Activated naive CD4-positive, alpha-beta T cell treated with anti-CD3 and anti-CD28 coated beads for 36 hours (primary cell): ENCODE results near the gene OTOP2. TPM values are rescaled to one million over a fixed set of nuclear protein-coding genes. Genes with fewer than 3 reads are reported as not detected.

Experiments used
- CTCF ChIA-PET: fragments of 350-600 bp; sonication (Branson Sonifier 250); formaldehyde crosslinking; loops from one replicate; lab custom pipeline; 2021; ENCODE audit warnings: antibody characterized with exemption; lab: Charles Lee
- DNase-seq: peaks from one replicate; pipeline ENCODE4 v3.0.0-alpha.2; 2020
- H3K27ac Mint-ChIP-seq: one replicate; pipeline ENCODE4 v1.8.0; 2021; ENCODE audit warnings: mild to moderate bottlenecking, mixed read lengths
- H3K27me3 Mint-ChIP-seq: one replicate; pipeline ENCODE4 v1.8.0; 2021; ENCODE audit warnings: low read depth, mixed read lengths
- H3K36me3 Mint-ChIP-seq: one replicate; pipeline ENCODE4 v1.8.0; 2021; ENCODE audit warnings: low read depth, mixed read lengths
- H3K4me1 Mint-ChIP-seq: one replicate; pipeline ENCODE4 v1.8.0; 2021; ENCODE audit warnings: low read depth, mixed read lengths
- H3K4me3 Mint-ChIP-seq: one replicate; pipeline ENCODE4 v1.8.0; 2021; ENCODE audit warnings: mild to moderate bottlenecking, moderate library complexity, mixed read lengths
- H3K9me3 Mint-ChIP-seq: one replicate; pipeline ENCODE4 v1.8.0; 2021; ENCODE audit warnings: mixed read lengths
- intact Hi-C: fragments of 100-400 bp; cut with micrococcal nuclease; formaldehyde crosslinking; loops from one replicate; pipeline ENCODE4 v1.15.1; 2023
- total RNA-seq, 2 experiments: library from RNA; stranded (reverse); gene quantifications; one replicate each; pipeline ENCODE4 v1.2.3, GENCODE V29; 2021

The OTOP2 gene
- total RNA-seq, 2 experiments from 2014 or later = not detected

DNA sequence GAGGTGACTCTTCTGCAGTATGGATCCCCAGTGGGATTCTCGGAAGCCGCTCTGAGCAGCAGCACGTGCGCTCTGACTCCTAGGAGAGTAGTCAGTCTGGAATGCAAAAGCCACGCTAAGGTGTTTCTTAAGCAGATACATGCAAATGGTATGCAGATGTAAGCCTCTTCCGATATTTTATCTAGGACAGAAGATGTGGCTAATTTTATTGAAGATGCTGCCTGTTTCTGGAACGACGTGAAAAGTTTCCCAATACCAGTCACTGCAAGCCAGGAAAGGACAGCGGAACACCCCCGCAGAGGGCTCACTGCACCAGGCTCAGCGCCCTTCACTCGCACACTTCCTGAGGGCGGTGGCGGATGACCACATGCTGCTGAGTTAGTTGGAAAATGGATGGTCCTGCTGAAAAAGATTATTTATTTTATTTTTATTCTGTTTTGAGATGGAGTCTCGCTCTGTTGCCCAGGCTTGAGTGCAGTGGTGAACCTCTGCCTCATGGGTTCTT lies 40.8 kb upstream of the OTOP2 start:
- intact Hi-C loops = no loop called here
- CTCF ChIA-PET = no interaction called here
- Mint-ChIP-seq H3K36me3 (no peaks in the 10 kb centered on the region), H3K4me1 (no peaks in the 10 kb centered on the region), H3K9me3 (no peaks in the 10 kb centered on the region), H3K4me3 (no peak overlapping the region), H3K27me3 (peaks cover 4% of the 10 kb centered on the region), H3K27ac (no peak overlapping the region)
- DNase-seq = no peak

- Mint-ChIP-seq H3K4me3 (no peak overlapping the region), H3K27ac (no peak overlapping the region), H3K4me1 (no peaks in the 10 kb centered on the region), H3K36me3 (no peaks in the 10 kb centered on the region), H3K27me3 (peaks cover 14% of the 10 kb centered on the region), H3K9me3 (no peaks in the 10 kb centered on the region)
- CTCF ChIA-PET = interaction anchor here (1.3 kb wide), 1 partner anchor 97 kb away, joined by 4 read pairs; no protein-coding TSS in a partner anchor
- no peak for DNase-seq
- intact Hi-C loops = no loop called here
Observed at GRCh38 chr17:74888469-74888868, 35.6 kb upstream of the OTOP2 start.

DNA sequence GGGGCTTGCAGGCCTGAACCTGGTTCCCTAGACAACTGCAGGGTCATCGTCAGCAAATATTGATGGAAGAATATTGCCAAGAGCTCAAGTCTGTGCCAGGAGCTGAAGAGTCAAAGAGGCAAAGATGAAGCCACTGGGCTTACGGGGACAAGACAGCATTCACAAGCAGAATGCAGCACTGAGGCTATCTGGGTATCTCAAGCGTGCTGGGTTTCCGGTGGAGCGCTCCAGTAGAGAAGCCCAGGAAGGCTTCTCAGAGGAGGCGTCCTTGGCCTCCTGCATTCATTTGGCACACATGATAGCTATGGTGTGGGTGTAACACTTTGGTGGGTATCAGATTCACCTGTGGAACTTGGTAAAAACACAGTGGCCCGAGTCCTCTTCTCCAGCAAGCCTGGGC lies 33.5 kb upstream of the OTOP2 start:
- no peak for DNase-seq
- H3K4me1 Mint-ChIP-seq = peaks cover 2% of the 10 kb centered on the region
- CTCF ChIA-PET = interaction anchor here (0.6 to 1.0 kb wide), 2 partner anchors 71 to 165 kb away, joined by 3 to 4 read pairs; no protein-coding TSS in a partner anchor
- peaks cover 27% of the 10 kb centered on the region for H3K27me3 Mint-ChIP-seq
- no peak overlapping the region for H3K4me3 Mint-ChIP-seq
- no peak overlapping the region for H3K27ac Mint-ChIP-seq
- no peaks in the 10 kb centered on the region for H3K36me3 Mint-ChIP-seq
- intact Hi-C loops = no loop called here
- H3K9me3 Mint-ChIP-seq = no peaks in the 10 kb centered on the region

GRCh38 chr17:74892013-74892841 lies 31.8 kb upstream of the OTOP2 start:
- intact Hi-C loops = no loop called here
- Mint-ChIP-seq H3K27me3 (peaks cover 23% of the 10 kb centered on the region), H3K36me3 (no peaks in the 10 kb centered on the region), H3K27ac (no peak overlapping the region), H3K9me3 (no peaks in the 10 kb centered on the region), H3K4me1 (peaks cover 2% of the 10 kb centered on the region), H3K4me3 (no peak overlapping the region)
- CTCF ChIA-PET = no interaction called here
- no peak for DNase-seq

DNA sequence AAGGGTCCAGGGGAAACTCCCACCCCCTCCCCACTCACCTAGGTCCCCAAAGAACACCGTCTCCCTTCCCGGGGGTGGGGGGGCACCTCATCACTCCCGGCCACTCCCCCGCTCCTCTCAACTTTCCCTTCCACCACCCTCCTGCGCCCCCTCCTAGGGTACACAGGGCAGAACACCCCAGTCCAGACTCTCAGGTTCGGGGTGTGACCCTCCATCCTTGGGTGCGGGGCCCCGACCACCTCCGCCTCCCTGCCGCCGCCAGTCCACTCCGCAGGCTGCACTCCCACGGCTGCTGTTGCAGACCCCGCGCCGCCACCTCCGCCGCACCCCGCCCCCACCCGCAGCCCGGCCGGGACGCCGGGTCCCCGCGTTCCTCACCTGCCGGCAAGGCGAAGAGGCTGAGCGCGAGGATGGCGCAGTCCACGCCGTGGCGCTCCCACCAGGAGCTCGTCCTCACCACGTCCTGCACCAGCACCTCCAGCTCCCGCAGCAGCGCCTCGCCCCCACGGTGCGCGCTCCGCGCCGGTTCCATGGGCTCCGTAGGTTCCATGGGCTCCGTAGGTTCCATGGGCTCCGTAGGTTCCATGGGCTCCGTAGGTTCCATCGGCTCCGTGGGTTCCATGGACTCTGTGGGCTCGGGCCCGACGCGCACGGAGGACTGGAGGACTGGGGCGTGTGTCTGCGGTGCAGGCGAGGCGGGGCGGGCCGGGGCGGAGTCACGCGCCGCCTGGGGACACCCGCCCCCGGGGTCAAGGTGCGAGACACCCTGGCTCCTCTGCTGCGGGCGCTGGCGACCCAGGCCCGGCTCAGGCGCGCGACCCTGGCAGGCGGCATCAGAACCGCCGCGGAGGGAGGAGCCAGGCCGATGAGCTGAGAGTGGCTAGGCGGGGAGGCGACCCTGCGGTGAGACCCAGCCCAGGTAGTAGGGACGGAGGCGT lies 30.8 kb upstream of the OTOP2 start, which contains the start of gene FADS6:
Gene FADS6 (minus strand): TSS at position 660 of the 938 bp plus-strand sequence. CDS start 38 bp downstream, at position 622.
- peaks cover 2% of the 10 kb centered on the region for H3K4me1 Mint-ChIP-seq
- no peaks in the 10 kb centered on the region for H3K9me3 Mint-ChIP-seq
- intact Hi-C loops = no loop called here
- H3K27me3 Mint-ChIP-seq = peaks cover 23% of the 10 kb centered on the region
- peak within 1 kb of the TSS; percentile 43 for H3K4me3 Mint-ChIP-seq
- CTCF ChIA-PET = no interaction called here
- H3K27ac Mint-ChIP-seq = no peak within 1 kb of the TSS
- no peaks in the 10 kb centered on the region for H3K36me3 Mint-ChIP-seq
- DNase-seq = no peak

DNA sequence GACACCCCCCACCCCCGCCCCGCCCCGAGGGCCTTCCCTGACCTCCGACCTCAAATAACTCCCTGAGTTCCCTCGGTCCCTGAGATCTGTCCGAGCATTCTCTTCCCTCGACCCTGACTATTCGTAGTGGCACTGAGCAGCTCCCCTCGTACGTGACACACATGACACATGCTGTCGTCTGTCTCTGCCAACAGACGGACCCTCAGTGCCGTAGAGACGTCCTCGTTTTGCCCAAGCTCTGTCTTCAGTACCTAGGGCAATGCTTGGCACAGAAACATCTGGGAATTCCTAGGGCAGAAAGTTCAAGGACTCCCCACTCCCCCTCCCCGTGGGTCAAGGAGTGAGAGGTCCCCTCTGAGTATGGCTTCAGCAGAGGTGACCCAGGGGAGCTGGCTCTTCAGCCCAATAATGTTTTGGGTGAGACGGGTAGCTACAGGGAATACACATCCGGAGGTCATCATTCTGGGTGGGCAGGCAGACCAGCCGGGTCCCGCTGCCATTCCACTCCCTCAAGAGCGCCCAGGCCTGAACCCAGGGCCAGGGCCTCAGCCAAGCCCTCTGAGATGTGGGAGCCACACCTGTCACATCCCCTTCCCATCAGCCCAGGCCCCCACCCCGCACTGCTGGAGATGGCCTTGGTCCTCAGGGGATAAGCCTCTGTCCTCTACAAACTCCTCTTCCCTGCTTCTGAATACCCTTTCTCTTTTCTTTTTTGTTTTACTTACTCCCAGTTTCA lies 30.0 kb upstream of the OTOP2 start:
- CTCF ChIA-PET = no interaction called here
- Mint-ChIP-seq H3K9me3 (no peaks in the 10 kb centered on the region), H3K4me3 (peak overlapping the region; percentile 43), H3K27me3 (peaks cover 23% of the 10 kb centered on the region), H3K36me3 (no peaks in the 10 kb centered on the region), H3K4me1 (peaks cover 2% of the 10 kb centered on the region), H3K27ac (no peak overlapping the region)
- DNase-seq = no peak
- intact Hi-C loops = no loop called here

DNA sequence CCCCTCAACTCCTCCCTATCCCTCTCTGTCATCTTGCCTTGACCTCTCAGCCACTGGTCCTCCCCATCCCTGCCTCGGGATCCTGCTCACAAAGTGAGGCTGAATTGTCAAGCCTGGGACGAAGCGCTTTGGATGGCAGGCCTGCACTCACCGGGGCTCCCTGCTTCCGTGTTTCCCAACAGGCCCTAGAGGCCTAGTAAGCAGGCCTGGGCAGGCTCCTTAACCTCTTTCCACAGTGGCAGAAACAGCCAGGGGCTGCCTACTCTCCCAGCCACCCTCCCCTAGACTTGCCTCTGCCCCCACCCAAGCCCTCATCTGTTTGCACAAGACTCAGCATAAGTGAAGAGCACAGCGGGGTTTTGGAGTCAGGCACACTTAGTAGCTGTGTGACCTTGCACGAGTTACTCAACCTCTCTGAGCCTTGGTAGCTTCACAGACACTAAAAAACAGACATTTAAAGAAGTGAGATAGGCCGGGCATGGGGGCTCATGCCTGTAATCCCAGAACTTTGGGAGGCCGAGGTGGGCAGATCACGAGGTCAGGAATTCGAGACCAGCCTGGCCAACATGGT lies 25.6 kb upstream of the OTOP2 start:
- Mint-ChIP-seq H3K27me3 (peaks cover 13% of the 10 kb centered on the region), H3K36me3 (no peaks in the 10 kb centered on the region), H3K9me3 (no peaks in the 10 kb centered on the region), H3K4me1 (peaks cover 2% of the 10 kb centered on the region), H3K4me3 (no peak overlapping the region), H3K27ac (no peak overlapping the region)
- CTCF ChIA-PET = interaction anchor here (0.6 to 1.0 kb wide), 3 partner anchors 17 to 107 kb away, joined by 3 read pairs; no protein-coding TSS in a partner anchor
- intact Hi-C loops = no loop called here
- no peak for DNase-seq

GRCh38 chr17:74900208-74900607 lies 23.9 kb upstream of the OTOP2 start:
- no peak for DNase-seq
- no peaks in the 10 kb centered on the region for H3K36me3 Mint-ChIP-seq
- intact Hi-C loops = no loop called here
- no peaks in the 10 kb centered on the region for H3K27me3 Mint-ChIP-seq
- H3K4me3 Mint-ChIP-seq = no peak overlapping the region
- no peaks in the 10 kb centered on the region for H3K9me3 Mint-ChIP-seq
- CTCF ChIA-PET = interaction anchor here (1.1 kb wide), 1 partner anchor 61 kb away, joined by 3 read pairs; no protein-coding TSS in a partner anchor
- no peak overlapping the region for H3K27ac Mint-ChIP-seq
- H3K4me1 Mint-ChIP-seq = no peaks in the 10 kb centered on the region

- DNase-seq = no peak
- no peak overlapping the region for H3K4me3 Mint-ChIP-seq
- no peaks in the 10 kb centered on the region for H3K36me3 Mint-ChIP-seq
- H3K27ac Mint-ChIP-seq = no peak overlapping the region
- intact Hi-C loops = no loop called here
- no peaks in the 10 kb centered on the region for H3K9me3 Mint-ChIP-seq
- H3K4me1 Mint-ChIP-seq = no peaks in the 10 kb centered on the region
- H3K27me3 Mint-ChIP-seq = no peaks in the 10 kb centered on the region
- CTCF ChIA-PET = interaction anchor here (0.6 kb wide), 1 partner anchor 56 kb away, joined by 3 read pairs; no protein-coding TSS in a partner anchor
Observed at GRCh38 chr17:74901353-74902135, 22.5 kb upstream of the OTOP2 start.

- H3K27ac Mint-ChIP-seq = no peak overlapping the region
- H3K4me1 Mint-ChIP-seq = no peaks in the 10 kb centered on the region
- intact Hi-C loops = no loop called here
- H3K27me3 Mint-ChIP-seq = no peaks in the 10 kb centered on the region
- H3K36me3 Mint-ChIP-seq = no peaks in the 10 kb centered on the region
- H3K4me3 Mint-ChIP-seq = no peak overlapping the region
- H3K9me3 Mint-ChIP-seq = no peaks in the 10 kb centered on the region
- CTCF ChIA-PET = no interaction called here
- DNase-seq = no peak
Observed at GRCh38 chr17:74903034-74903433, 21.0 kb upstream of the OTOP2 start.

DNA sequence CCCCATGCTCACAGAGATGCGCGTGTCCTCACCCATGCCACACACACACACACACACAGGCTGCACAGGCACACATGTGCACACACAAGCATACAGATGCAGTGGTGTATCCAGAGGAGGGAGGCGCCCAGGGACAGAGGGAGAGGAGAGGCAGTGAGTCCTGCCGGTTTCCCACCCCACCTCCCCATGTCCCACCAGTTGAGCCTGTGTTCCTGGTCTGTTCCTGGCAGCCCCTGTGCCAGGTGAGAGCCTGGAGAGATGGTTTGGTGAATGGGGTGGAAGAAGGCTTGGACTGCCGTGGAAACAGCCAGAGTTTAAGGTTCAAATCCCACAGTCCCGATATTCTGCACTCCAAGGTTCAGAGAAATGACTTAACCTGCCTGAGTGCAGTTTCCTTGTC lies 20.4 kb upstream of the OTOP2 start:
- H3K4me3 Mint-ChIP-seq = no peak overlapping the region

More for the DNA sequence above, 20.4 kb upstream of the OTOP2 start:
- no peaks in the 10 kb centered on the region for H3K27me3 Mint-ChIP-seq
- intact Hi-C loops = no loop called here
- no peak overlapping the region for H3K27ac Mint-ChIP-seq
- DNase-seq = no peak
- CTCF ChIA-PET = no interaction called here
- H3K4me1 Mint-ChIP-seq = no peaks in the 10 kb centered on the region
- H3K36me3 Mint-ChIP-seq = no peaks in the 10 kb centered on the region
- no peaks in the 10 kb centered on the region for H3K9me3 Mint-ChIP-seq
